GM23248 (cell line): ENCODE data around the gene RCAN1. TPM values are rescaled to one million over a fixed set of nuclear protein-coding genes. Genes with fewer than 3 reads are reported as not detected.

ENCODE experiments used
- polyA plus RNA-seq: library from polyadenylated mRNA; unstranded; fragments of >200 nt; fragmentation: Nextera tagmentation; extraction: Ambion mirVana; gene quantifications from 2 replicates; pipeline ENCODE4 v1.2.1, GENCODE V29; 2016
- total RNA-seq: library from RNA; depleted of rRNA; stranded (reverse); fragments of >200 nt; shearing (Covaris generic); gene quantifications from 2 replicates; pipeline ENCODE4 v1.2.3, GENCODE V29; 2014; rRNA removed

RCAN1 gene
- total and polyA plus RNA-seq, 2 experiments from 2014 or later, result 65.9 to 76.3 TPM

Other genes with a start within 250 kb of the RCAN1 start
- gene SMIM11, start 239.6 kb downstream of the RCAN1 start, total RNA-seq, result 15.5 and 18.3 TPM in 2 replicates
- gene SMIM11, start 239.6 kb downstream of the RCAN1 start, polyA plus RNA-seq, result 6.8 and 8.8 TPM in 2 replicates
- not detected in 2 replicates for gene SMIM34, start 191.2 kb downstream of the RCAN1 start, total RNA-seq
- gene SMIM34, start 191.2 kb downstream of the RCAN1 start, polyA plus RNA-seq, result not detected in 2 replicates
- 0.43 TPM in 1 of 2 replicates, not detected in the other for gene KCNE1, start 102.9 kb downstream of the RCAN1 start, total RNA-seq
- gene KCNE1, start 102.9 kb downstream of the RCAN1 start, polyA plus RNA-seq, result not detected in 2 replicates
- not detected in 2 replicates for gene CLIC6, start 53.9 kb upstream of the RCAN1 start, total RNA-seq
- gene CLIC6, start 53.9 kb upstream of the RCAN1 start, polyA plus RNA-seq, result 0.08 TPM in 1 of 2 replicates, not detected in the other